GM12892 (cell line): Measurements from ENCODE around the gene APOL2.
A peak's percentile ranks its signal among the peaks of the same experiment; 100 is the strongest.
"Not testable (repeated sequence)": the region's sequence is repeated elsewhere in the genome, so short reads cannot be mapped to it uniquely, and the experiment has no call there.

Experiments used
- DNase-seq: peaks from one replicate; pipeline ENCODE4 v3.0.0; 2011; ENCODE audit not compliant: insufficient read length
- FAIRE-seq: peaks from 2 replicates; lab custom pipeline; 2011; peaks lifted over from hg19 to GRCh38; lab: Jason Lieb, UNC
- POLR2A ChIP-seq: IDR thresholded peaks from 2 replicates; pipeline ENCODE4 v1.6.1; 2011; ENCODE audit warnings: low read depth, low read length, control low read depth
- POLR2AphosphoS5 ChIP-seq: IDR thresholded peaks from 2 replicates; pipeline ENCODE4 v1.6.1; 2011; ENCODE audit warnings: low read depth, low read length, control low read depth
- TAF1 ChIP-seq: IDR thresholded peaks from 2 replicates; pipeline ENCODE4 v1.6.1; 2011; ENCODE audit warnings: low read depth, mild to moderate bottlenecking, control low read depth, low read length, borderline replicate concordance

APOL2 gene

GRCh38 chr22:36234919-36235318, 4.4 kb downstream of the APOL2 start:
- no peak for DNase-seq
- FAIRE-seq, result peak; percentile 24
- TF ChIP-seq TAF1 (no peak), POLR2A (no peak), POLR2AphosphoS5 (no peak)

- no peak for DNase-seq
- TF ChIP-seq TAF1, result no peak
- TF ChIP-seq POLR2A, result no peak
- no peak for TF ChIP-seq POLR2AphosphoS5
- peak; percentile 81 for FAIRE-seq
Measured at GRCh38 chr22:36234213-36234612, 5.1 kb downstream of the APOL2 start.

GRCh38 chr22:36233796-36234195, 5.5 kb downstream of the APOL2 start:
- TF ChIP-seq TAF1 (no peak), POLR2A (no peak), POLR2AphosphoS5 (no peak)
- DNase-seq (no peak), FAIRE-seq (no peak)

- no peak for TF ChIP-seq POLR2A
- no peak for TF ChIP-seq TAF1
- TF ChIP-seq POLR2AphosphoS5, result no peak
- DNase-seq (no peak), FAIRE-seq (no peak)
Measured at GRCh38 chr22:36232715-36233401, 6.5 kb downstream of the APOL2 start.

GRCh38 chr22:36231051-36231450, 8.3 kb downstream of the APOL2 start:
- DNase-seq, FAIRE-seq: not testable (repeated sequence)

GRCh38 chr22:36229649-36230048, 9.7 kb downstream of the APOL2 start:
- not testable (repeated sequence) for DNase-seq, FAIRE-seq

- TF ChIP-seq TAF1, result no peak
- TF ChIP-seq POLR2AphosphoS5, result no peak
- no peak for TF ChIP-seq POLR2A
- no peak for FAIRE-seq
- no peak for DNase-seq
Measured at GRCh38 chr22:36228944-36229343, 10.4 kb downstream of the APOL2 start.

- peak; percentile 5 for FAIRE-seq
- DNase-seq, result not testable (repeated sequence)
Measured at GRCh38 chr22:36228369-36228768, 11.0 kb downstream of the APOL2 start.

- TF ChIP-seq TAF1 (no peak), POLR2AphosphoS5 (no peak), POLR2A (no peak)
- FAIRE-seq (no peak), DNase-seq (no peak)
Measured at GRCh38 chr22:36227806-36228205, 11.5 kb downstream of the APOL2 start.

- no peak for TF ChIP-seq POLR2A
- no peak for TF ChIP-seq POLR2AphosphoS5
- FAIRE-seq, result no peak
- no peak for DNase-seq
Measured at GRCh38 chr22:36227396-36227795, 11.9 kb downstream of the APOL2 start.

- no peak for DNase-seq
Measured at GRCh38 chr22:36226189-36226588, 13.1 kb downstream of the APOL2 start.

GRCh38 chr22:36225333-36225922, 13.9 kb downstream of the APOL2 start:
- no peak for DNase-seq
- TF ChIP-seq POLR2A (no peak), TAF1 (no peak)
- no peak for FAIRE-seq

More at GRCh38 chr22:36226189-36226588, 13.1 kb downstream of the APOL2 start:
- no peak for FAIRE-seq
- TF ChIP-seq POLR2A (no peak), TAF1 (no peak), POLR2AphosphoS5 (no peak)

GRCh38 chr22:36224245-36224644, 15.1 kb downstream of the APOL2 start:
- FAIRE-seq, result no peak
- no peak for DNase-seq
- TF ChIP-seq POLR2AphosphoS5 (no peak), TAF1 (no peak)
